GM21367 (cell line): ENCODE measurements around the gene SFTA2.
"Not testable (repeated sequence)": the region's sequence is repeated elsewhere in the genome, so short reads cannot be mapped to it uniquely, and the experiment has no call there.

Experiments
- ATAC-seq: cut with Tn5 transposase; IDR thresholded peaks from one replicate; pipeline ENCODE4 v1.9.1; 2021; ENCODE audit not compliant: unreplicated experiment

SFTA2 gene

GRCh38 chr6:30944051-30944450 lies 12.1 kb upstream of the SFTA2 start:
- no peak for ATAC-seq

GRCh38 chr6:30942338-30943060 lies 10.5 kb upstream of the SFTA2 start:
- ATAC-seq, result no peak

GRCh38 chr6:30940361-30940986 lies 8.5 kb upstream of the SFTA2 start, which contains the start of gene MUCL3:
MUCL3 (plus strand) TSS chr6:30940973; CDS start chr6:30941000, 27 bp downstream.
- no peak for ATAC-seq

- no peak for ATAC-seq
Observed at GRCh38 chr6:30939473-30939872, 7.5 kb upstream of the SFTA2 start.

GRCh38 chr6:30938730-30939129 lies 6.8 kb upstream of the SFTA2 start:
- ATAC-seq, result no peak

- no peak for ATAC-seq
Observed at GRCh38 chr6:30937265-30937664, 5.3 kb upstream of the SFTA2 start.

GRCh38 chr6:30935018-30935417 lies 3.0 kb upstream of the SFTA2 start:
- ATAC-seq, result no peak

GRCh38 chr6:30932665-30933365 lies 845 bp upstream of the SFTA2 start:
- ATAC-seq, result no peak

GRCh38 chr6:30931272-30931671 lies 698 bp downstream of the SFTA2 start:
- no peak for ATAC-seq

- ATAC-seq, result no peak
Observed at GRCh38 chr6:30930506-30930905, 1.5 kb downstream of the SFTA2 start.

GRCh38 chr6:30928677-30929076 lies 3.3 kb downstream of the SFTA2 start:
- ATAC-seq, result no peak

- not testable (repeated sequence) for ATAC-seq
Observed at GRCh38 chr6:30927080-30927479, 4.9 kb downstream of the SFTA2 start.

- no peak for ATAC-seq
Observed at GRCh38 chr6:30926644-30927043, 5.3 kb downstream of the SFTA2 start.

GRCh38 chr6:30924040-30924627 lies 7.8 kb downstream of the SFTA2 start:
- ATAC-seq, result not testable (repeated sequence)

- ATAC-seq, result no peak
Observed at GRCh38 chr6:30922447-30922852, 9.5 kb downstream of the SFTA2 start.

- no peak for ATAC-seq
Observed at GRCh38 chr6:30918670-30919069, 13.3 kb downstream of the SFTA2 start.

GRCh38 chr6:30917487-30917886 lies 14.5 kb downstream of the SFTA2 start:
- ATAC-seq, result no peak

- no peak for ATAC-seq
Observed at GRCh38 chr6:30917041-30917440, 14.9 kb downstream of the SFTA2 start.

GRCh38 chr6:30915591-30915946 lies 16.4 kb downstream of the SFTA2 start:
- ATAC-seq, result no peak

- ATAC-seq, result no peak
Observed at GRCh38 chr6:30914854-30915590, 16.9 kb downstream of the SFTA2 start.
